T-helper 2 cell (primary cell): ENCODE measurements around the gene TBC1D3B.
"Not testable (repeated sequence)": the region's sequence is repeated elsewhere in the genome, so short reads cannot be mapped to it uniquely, and the experiment has no call there.

Experiments used
- DNase-seq, 5 experiments: peaks; one replicate each; pipeline versions ENCODE4 v3.0.0 to v3.0.0-alpha.2; 2012 to 2022

TBC1D3B gene

GRCh38 chr17:36168836-36169235 lies 7.6 kb downstream of the TBC1D3B start:
- DNase-seq: not testable (repeated sequence)

GRCh38 chr17:36153895-36154610 lies 22.4 kb downstream of the TBC1D3B start:
- no peak for DNase-seq

- DNase-seq: no peak
These were observed 23.8 kb downstream of the TBC1D3B start for GRCh38 chr17:36152639-36153120.

GRCh38 chr17:36151891-36152638 lies 24.4 kb downstream of the TBC1D3B start:
- no peak for DNase-seq

- no peak for DNase-seq
These were observed 27.1 kb downstream of the TBC1D3B start for GRCh38 chr17:36149296-36149820.

- peak in 4 of 5 experiments; percentile 16 to 59 (median 52) for DNase-seq
These were observed 27.7 kb downstream of the TBC1D3B start for GRCh38 chr17:36148559-36149295.

- DNase-seq: no peak
These were observed 28.8 kb downstream of the TBC1D3B start for GRCh38 chr17:36147601-36148000.

GRCh38 chr17:36144981-36145729 lies 31.3 kb downstream of the TBC1D3B start:
- no peak for DNase-seq

GRCh38 chr17:36144014-36144413 lies 32.4 kb downstream of the TBC1D3B start:
- DNase-seq: no peak

GRCh38 chr17:36142806-36143205 lies 33.6 kb downstream of the TBC1D3B start:
- no peak for DNase-seq

GRCh38 chr17:36142235-36142634 lies 34.2 kb downstream of the TBC1D3B start:
- DNase-seq: no peak

GRCh38 chr17:36136439-36136838 lies 40.0 kb downstream of the TBC1D3B start:
- DNase-seq: no peak

- DNase-seq: no peak
These were observed 40.4 kb downstream of the TBC1D3B start for GRCh38 chr17:36136036-36136435.

GRCh38 chr17:36135465-36135864 lies 41.0 kb downstream of the TBC1D3B start:
- no peak for DNase-seq

- no peak for DNase-seq
These were observed 42.7 kb downstream of the TBC1D3B start for GRCh38 chr17:36133602-36134236.

- no peak for DNase-seq
These were observed 44.0 kb downstream of the TBC1D3B start for GRCh38 chr17:36132421-36132831.

- no peak for DNase-seq
These were observed 44.5 kb downstream of the TBC1D3B start for GRCh38 chr17:36131931-36132330.

GRCh38 chr17:36131421-36131820 lies 45.0 kb downstream of the TBC1D3B start:
- no peak for DNase-seq

- DNase-seq: no peak
These were observed 46.1 kb downstream of the TBC1D3B start for GRCh38 chr17:36130346-36130745.

GRCh38 chr17:36129616-36130015 lies 46.8 kb downstream of the TBC1D3B start:
- DNase-seq: no peak

- no peak for DNase-seq
These were observed 47.9 kb downstream of the TBC1D3B start for GRCh38 chr17:36128411-36128978.
